NOMO-1 (cell line): Measurements from ENCODE around the gene CT47B1.
"Not testable (repeated sequence)": the region's sequence is repeated elsewhere in the genome, so short reads cannot be mapped to it uniquely, and the experiment has no call there.

ENCODE experiments used
- DNase-seq, 2 experiments: peaks; one replicate each; lab custom pipeline; 2025; ENCODE audit not compliant: unreplicated experiment in 2 of 2; lab: John Stamatoyannopoulos, UW

CT47B1 gene

DNA sequence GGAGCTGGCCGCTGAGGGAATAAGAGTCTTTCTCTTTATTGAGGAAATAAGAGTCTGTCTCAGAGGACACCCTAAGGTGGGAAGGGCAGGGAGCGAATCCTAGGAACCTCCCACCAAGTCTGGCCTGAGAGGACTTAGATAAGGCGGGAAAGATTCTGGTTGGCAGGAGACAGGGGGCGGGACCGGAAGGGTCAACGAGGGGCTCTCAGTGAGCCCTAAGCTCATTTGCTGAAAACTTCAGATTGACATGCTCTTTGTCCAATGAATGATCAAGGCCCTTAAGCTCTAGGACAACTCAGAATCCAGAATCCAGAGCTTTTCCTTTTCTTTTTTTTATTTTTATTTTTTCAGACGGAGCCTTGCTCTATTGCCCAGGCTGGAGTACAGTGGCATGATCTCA lies at the start of gene CT47B1:
CT47B1 (minus strand) TSS at position 101 of the 400 bp plus-strand sequence. CDS start 196 bp downstream, outside the sequence.
- not testable (repeated sequence) for DNase-seq

DNA sequence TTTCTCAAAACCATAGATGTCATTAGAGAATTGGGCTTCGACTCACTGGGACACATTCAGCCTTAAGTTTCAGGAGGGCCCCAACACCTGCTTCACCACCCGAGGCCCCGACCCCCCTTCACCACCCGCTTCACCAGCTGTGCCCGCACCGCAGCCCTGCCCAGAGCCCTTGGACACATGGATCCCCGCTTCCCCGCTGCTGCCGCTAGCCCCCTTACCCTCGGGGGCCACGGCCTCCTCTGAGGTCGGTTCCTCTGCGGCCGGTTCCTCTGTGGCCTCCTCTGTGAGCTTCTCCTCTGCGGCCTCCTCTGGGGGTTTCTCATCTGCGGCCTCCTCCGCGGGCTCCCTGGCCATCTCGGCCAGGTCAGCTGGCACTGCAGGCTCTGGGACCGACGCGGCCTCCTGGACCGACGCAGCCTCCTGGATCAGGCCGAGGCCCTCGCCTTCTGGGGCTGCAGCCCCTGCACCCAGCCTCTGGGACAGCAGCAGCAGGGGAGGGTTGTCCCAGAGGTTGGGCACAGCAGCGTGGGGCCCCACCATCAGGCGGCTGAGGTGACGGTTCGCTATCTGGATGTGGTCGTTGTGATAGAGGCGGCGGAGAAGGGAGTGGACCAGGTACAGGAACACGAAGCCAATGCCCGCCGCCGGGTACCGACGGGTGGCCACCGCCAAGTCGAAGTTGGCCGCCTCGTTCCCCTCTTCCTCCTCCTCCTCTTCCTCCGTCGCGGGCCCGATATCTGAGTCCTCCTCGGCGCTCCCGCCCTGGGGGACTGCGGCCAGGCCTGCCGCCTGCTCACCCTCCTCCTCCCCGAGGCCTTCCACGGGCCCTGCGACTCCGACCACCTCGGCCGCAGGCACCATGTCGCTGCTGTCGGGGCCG lies 748 bp downstream of the CT47B1 start:
- DNase-seq, result no peak

DNA sequence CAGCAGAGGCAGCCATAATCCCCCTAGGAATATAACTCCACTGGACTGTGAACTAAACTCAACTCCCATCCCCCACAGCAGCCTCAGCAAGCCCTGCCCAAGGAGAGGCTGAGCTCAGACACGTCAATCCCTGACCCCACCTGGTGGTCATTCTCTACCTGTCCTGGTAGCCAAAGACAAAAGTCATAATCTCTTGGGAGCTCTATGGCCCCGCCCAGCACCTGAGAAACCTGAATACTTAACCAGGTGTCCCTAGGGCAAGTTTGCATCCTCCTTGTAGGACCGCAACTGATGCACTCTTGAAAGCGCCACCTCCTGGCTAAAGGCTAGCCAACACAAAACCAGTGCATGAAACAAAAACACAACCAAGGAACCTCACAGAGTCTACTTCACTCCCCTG lies 18.4 kb downstream of the CT47B1 start:
- no peak for DNase-seq

DNA sequence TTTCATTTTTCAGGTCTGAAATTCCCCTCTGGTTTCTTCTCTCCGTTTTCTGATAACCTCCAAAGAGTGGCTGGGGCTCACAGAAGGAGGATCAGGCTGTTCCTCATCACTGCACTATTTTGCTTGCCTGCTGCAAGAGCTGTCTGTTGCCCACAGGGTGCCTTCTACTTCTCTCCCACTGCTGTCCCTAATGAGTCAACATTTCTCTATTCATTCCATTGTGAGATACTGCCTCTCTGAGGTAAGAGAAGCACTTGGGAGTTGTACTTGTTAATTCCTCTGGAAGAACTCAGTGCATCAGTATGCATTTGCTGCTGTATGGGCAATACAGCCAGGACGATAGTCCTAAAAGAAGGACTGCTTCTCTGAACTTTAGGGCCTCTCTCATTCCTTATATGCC lies 34.8 kb downstream of the CT47B1 start:
- DNase-seq, result no peak

DNA sequence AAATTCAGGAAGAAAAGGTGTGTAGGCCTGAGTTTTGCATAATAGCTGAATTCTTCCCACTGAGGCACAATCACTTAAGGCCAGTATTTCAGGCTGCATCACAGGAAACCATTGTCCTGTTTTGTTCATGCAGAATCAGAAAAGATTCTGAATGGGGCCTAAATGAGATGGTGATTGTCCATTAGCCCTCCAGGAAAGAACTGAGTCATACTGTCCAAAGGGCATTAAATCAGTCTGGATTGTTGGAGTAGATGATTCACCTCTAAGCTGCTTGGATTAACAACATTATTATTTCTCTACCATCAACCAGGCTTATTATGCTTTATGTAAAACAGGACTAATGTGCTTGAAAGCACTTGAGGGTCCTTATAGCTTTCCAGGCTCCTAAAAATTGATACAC lies 36.2 kb downstream of the CT47B1 start:
- DNase-seq, result no peak

DNA sequence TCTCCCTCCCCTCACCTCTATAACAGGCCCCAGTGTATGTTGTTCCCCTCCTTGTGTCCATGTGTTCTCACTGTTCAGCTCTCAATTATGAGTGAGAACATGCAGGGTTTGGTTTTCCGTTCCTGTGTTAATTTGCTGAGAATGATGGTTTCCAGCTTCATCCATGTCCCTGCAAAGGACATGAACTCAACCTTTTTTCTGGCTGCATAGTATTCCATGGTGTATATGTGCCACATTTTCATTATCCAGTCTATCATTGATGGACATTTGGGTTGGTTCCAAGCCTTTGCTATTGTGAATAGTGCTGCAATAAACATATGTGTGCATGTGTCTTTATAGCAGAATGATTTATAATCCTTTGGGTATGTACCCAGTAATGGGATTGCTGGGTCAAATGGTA lies 48.5 kb downstream of the CT47B1 start:
- not testable (repeated sequence) for DNase-seq

DNA sequence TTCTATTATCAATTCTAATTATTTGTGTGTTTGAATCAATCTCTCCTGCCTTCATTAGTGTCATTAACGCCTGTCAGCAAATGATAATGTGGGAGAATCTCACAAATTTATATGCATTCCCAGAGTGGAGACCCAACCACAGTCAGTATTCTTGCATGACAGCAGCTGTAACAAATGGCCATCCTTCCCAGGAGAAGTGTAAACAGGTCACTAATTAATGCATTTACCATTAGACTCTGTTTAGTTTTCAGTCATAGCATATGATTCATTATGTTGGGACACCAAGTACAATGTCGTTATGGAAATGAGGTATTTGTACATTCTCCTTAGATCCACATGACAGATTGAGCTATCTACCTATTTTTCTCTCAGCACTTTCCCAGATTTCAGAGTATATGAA lies 50.5 kb downstream of the CT47B1 start:
- DNase-seq, result no peak

DNA sequence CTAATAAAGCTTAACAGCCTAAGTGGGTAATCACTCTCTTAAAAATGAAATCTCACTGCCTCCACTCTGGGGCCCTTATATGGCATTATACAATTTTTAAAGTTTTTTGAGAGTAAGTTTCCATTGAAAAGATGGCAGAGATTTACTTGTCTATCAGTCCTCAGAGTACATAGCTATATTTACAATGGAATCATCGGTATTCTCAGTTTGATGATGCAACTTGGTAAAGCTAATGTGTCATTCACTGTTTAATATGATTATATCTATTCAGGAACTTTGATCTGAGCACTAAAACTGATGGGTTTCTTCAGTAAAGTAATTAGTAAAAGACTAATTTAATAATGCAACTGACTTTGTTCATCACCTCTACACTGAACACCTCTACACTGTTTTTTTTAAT lies 51.6 kb downstream of the CT47B1 start:
- DNase-seq, result no peak

DNA sequence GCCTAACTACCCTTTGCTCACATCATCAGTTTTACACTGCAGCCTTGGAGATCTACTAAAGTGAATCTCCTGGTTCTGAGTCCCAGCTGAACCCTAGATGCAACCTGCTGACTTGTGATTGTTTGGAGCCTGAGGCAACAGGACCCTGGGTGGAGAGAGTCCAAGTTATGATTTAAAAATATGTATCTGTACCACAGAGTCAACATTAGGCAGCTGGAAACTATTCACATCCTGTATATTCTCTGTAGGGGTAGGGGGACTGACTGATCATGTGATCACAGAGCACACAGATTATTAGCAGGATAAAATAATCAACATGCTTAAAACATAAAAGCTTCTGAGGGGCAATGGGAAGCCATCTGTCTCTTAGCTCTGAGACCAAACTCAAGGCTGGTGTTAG lies 52.1 kb downstream of the CT47B1 start:
- no peak for DNase-seq
